GM19468 (cell line): ENCODE results near the gene RBM4B.

ENCODE experiments used
- ATAC-seq: cut with Tn5 transposase; IDR thresholded peaks from one replicate; pipeline ENCODE4 v1.9.1; 2021; ENCODE audit warnings: mild to moderate bottlenecking, moderate library complexity, moderate number of reproducible peaks; ENCODE audit not compliant: unreplicated experiment; ENCODE audit errors: extremely low read depth

The RBM4B gene

DNA sequence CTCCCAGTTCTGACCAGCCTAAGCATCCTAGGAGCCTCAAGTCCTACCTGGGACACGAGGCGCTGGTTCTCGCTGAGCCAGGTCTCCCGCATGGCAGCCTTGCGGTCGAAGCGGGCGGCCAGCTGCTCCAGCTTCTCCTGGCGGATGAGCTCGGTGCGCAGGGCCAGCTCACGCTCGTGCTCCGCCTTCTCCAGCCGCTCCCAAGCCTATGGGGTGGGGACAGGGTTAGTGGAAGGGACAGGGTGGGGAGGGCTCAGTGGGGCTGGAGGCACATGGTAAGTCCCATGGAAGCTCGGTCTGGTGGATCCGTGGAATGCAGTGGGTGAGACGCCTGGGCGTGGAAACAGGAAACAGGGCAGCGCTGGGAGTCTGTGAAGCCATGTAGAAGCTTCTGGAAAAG, 30.4 kb upstream of the RBM4B start:
- ATAC-seq: no peak

DNA sequence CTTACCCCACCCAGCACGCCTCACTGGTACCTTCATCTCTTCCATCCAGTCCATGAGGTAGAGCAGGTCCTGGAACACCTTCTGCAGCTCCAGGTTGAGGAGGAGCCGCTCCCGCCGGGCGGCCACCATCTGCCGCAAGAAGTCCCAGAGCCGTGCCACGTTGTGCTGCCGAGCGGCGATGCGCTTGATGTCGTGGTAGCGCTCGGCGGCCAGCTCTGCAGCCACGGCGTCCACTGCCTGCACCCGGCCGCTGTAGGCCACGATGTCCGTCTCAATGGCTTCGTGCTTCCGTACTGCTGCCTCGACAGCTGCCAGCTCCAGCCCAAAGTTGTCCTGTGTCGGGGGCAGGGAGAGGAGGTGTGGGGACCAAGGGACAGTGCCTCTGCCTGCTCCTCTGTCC, 29.8 kb upstream of the RBM4B start:
- ATAC-seq: no peak

DNA sequence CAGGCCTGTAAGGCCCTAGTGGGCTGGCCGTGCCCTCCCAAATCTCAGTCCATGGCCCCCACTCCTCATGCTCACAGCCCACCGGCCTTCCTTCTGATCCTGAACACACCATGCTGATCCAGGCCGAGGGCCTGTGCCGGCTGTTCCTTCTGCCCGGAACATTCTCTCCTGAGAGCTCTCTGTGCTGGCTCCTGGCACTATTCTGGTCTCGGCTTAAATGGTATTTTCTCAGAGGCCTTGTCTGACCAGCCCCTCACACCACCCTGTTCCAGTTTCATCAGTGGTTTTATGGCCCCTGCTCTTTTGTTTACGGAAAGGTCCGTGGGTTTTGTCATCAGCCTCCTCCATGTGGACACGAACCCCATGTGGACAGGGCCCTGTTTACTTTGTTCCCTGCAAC, 29.3 kb upstream of the RBM4B start:
- ATAC-seq: no peak

- ATAC-seq: no peak
Measured at GRCh38 chr11:66705587-66706335, 28.1 kb upstream of the RBM4B start.

GRCh38 chr11:66704659-66705360, 27.1 kb upstream of the RBM4B start:
- ATAC-seq: no peak

- ATAC-seq: no peak
Measured at GRCh38 chr11:66701432-66702240, 23.9 kb upstream of the RBM4B start.

- ATAC-seq: no peak
Measured at GRCh38 chr11:66700742-66701141, 23.1 kb upstream of the RBM4B start.

GRCh38 chr11:66700337-66700736, 22.6 kb upstream of the RBM4B start:
- ATAC-seq: no peak

DNA sequence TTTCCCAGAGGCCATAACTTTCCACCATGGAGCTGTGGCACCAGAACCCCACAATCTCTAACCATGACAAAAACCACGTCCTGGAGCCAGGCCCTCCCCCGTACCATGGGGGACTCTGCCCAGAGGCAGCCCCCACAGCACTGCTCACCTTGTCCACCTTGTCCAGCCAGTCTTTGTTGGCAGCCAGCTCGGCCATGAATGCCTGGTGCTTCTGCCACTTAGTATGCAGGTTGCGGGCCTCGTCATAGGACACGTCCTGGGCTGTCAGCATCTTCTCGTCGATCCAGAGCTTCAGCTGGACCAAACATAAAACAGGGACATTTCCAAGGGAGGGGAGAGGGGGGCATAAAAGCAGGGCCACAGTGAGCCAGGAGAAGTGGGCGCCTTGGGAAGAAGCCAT, 20.8 kb upstream of the RBM4B start:
- ATAC-seq: no peak

DNA sequence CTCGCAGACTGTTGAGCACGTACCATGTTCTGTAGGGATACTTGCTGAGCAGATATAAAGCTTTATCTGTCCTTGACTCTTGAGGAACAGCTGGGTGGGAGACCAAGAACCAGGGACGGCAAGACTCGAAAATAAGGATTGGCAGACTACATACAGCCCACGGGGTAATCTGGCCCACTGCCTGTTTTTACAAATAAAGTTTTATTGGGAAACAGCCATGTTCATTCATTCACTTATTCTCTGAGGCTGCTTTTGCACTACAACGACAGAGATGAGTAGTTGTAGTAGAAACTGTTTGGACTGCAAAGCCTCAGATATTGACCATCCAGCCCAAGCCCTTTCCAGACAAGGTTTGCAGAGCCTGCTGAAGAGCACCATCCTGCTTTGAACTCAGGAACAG, 20.3 kb upstream of the RBM4B start:
- no peak for ATAC-seq

- no peak for ATAC-seq
Measured at GRCh38 chr11:66696146-66696545, 18.5 kb upstream of the RBM4B start.

DNA sequence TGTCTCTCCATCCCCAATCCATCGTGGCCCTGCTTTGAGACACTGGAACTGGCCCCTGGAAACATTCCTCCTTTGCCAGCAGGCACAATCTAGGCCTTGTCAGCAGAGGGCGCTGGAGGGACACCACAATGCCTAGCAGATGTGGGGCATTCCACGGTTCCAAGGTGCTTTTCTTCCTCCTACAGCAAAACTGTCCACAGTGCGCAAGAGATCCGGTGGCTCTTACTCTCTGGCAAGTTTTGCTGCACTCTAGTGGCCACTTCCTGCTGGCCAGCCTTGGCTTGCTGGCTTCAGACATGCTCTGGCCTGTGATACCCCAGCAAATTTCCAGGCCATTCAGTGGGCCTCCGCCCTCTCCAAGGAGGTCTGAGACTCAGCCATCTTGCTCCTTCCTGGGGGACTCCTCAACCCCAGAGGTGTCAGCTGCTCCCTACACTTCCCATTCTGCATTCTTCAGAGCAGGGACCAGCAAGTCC, 17.1 kb upstream of the RBM4B start:
- no peak for ATAC-seq

- ATAC-seq: no peak
Measured at GRCh38 chr11:66694056-66694410, 16.3 kb upstream of the RBM4B start.

DNA sequence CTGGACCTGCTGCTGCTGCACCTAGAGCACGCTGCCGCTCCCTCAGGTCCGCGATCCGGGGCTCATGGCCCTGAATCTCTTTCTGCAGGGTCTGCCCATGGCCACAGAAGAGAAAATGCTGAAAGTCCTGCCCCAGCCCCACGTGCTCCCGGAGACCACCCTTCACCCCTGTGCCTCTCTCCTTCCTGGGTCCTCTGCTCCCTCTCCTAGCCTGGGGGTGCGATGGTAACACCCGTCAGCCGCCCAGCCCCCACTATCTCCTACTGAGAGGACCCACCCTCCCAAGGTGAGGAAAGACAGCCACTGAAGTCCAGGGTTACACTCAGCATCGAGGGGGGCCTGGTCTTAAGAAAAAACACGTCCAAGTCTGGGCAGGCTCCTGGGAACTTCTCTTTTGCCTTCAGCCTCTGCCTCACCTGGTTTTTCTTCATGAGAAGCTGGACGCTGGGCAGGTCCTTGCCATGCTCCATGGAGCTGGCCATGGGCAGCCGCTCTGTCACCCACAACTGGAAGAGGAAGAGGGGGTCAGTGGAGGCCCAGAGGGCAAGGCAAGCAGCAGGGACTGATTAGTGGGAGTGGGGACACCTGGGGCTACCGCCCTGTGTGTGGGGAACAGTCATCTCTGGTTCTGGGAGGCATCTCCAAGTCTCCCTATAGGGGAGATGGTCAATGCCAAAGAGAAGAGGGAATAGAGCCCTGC, 15.8 kb upstream of the RBM4B start:
- ATAC-seq: no peak

GRCh38 chr11:66692871-66693331, 15.2 kb upstream of the RBM4B start:
- ATAC-seq: no peak

DNA sequence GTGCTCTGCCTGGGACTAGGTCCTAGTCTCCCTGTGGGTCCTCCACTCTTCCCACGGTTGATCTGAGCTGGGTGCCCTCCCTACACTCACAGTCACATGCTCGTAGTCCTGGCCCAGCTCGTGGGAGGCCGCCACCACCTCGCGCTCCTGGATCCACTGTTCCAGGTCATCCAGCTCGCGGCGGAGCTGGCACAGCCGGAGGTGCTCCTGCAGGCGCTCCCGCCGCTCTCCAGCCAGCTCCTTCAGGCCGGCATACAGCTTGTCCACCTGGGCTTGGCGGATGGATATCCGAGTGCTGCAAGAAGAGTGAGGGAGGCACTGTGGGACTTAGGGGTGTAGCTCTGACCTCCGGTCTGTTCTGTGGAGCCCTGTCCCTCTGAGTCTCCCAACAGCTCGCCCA, 14.8 kb upstream of the RBM4B start:
- ATAC-seq: no peak

DNA sequence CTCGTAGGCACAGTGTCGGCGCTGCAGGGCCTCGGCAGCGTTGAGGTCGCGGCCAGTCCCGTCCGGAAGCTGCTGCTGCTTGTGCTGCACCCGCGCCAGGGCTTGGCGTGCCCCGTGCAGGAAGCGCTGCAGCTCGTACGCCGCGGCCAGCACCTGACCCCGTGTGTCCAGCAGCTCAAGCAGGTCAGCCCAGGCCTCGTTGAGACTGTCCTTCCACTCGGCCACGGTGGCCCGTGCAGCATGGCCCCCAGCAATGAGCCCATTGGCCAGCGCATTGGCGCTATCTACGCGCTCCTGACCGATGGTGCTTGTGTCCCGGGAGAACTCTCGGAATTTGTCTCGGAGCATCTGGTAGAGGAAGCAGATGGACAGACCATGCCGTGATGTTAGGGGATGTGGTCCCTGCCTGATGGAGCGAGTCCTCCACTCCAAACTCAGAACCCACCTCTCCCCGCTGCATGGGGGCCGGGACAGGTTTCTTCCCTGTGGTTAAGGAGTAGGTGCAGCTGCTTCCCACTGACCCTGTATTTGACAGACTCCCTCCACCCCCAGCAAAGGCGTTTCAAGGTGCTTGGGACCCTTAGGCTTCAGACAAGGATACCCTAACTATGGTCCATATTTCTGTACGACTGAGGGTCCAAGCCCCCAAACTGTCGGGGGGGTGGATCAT, 13.8 kb upstream of the RBM4B start:
- no peak for ATAC-seq

DNA sequence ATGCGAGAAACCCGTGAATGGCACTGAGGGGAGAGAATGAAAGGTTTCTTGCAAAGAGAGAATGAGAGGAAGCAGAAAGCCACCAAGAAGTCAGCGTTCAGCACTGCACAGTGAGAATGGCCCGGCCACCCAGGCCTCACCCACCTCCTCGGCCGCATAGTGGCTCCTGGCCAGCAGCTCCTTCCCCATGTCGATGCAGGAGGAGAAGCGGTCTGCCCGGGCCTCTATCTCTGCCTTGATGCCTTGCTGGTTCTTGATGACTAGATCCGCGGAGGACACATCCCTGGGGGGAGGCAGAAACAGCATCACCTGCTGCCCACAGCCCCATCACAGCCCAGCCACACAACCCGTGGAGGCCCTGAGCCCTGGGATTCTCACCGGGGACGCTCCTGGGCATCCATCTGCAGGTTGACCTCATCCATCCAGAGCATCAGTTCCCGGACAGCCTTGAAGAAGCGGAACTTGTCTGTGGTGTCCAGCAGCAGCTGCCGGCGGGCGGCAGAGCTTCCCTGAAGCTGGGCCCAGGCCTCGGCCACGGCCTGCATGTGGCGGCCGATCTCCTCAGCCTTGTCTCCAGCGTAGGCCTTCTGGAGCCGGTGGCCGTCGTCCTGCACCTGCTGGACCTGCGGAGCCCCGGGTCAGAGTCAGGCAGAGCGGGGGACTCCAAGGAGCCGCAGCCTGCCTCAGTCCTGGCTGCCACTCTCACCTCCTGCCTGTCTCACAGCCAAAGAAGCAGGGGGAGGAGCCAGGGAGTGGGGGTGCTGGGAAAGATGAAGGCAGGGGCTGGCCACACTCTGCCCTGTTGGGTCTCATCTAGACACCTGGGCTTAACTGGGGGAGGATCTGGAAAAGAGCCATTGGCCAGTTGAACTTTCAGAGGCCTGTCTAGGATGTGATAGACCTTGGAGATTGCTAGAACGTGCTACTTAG, 12.2 kb upstream of the RBM4B start:
- ATAC-seq: no peak
